Panc1 (cell line): ENCODE results near the gene RANBP3. TPM values are rescaled to one million over a fixed set of nuclear protein-coding genes. Genes with fewer than 3 reads are reported as not detected.

Experiments
- ATAC-seq: fragments of 200-7000 bp; cut with Tn5 transposase; 2 replicates; pipeline ENCODE4 v1.9.1; 2020; ENCODE audit warnings: mild to moderate bottlenecking, moderate library complexity
- BruUV-seq: library from RNA; stranded (reverse); fragments of 400-500 nt; replicated peaks from 2 replicates; lab custom pipeline; 2021; lab: Mats Ljungman, UMichigan
- CTCF ChIA-PET: fragments of 300-600 bp; sonication (Branson Sonifier 250); formaldehyde crosslinking; loops from one replicate; lab custom pipeline; 2022; ENCODE audit warnings: antibody characterized with exemption; lab: Charles Lee
- POLR2A ChIA-PET: fragments of 300-600 bp; sonication (Branson Sonifier 250); formaldehyde crosslinking; loops from one replicate; lab custom pipeline; 2022; ENCODE audit warnings: antibody characterized with exemption; lab: Charles Lee
- DNase-seq: peaks from one replicate; pipeline ENCODE4 v3.0.0-alpha.2; 2010; ENCODE audit warnings: low read depth, low spot score
- H3K27ac ChIP-seq: 2 replicates; pipeline ENCODE4 v1.5.1; 2011; ENCODE audit warnings: mild to moderate bottlenecking, low read length, inconsistent platforms
- H3K27me3 ChIP-seq: fragments of 200-500 bp; sonication (Bioruptor generic); 2 replicates; pipeline ENCODE4 v1.6.0; 2014; ENCODE audit warnings: low read length, inconsistent platforms; ENCODE audit not compliant: control insufficient read depth, insufficient read depth
- H3K36me3 ChIP-seq: fragments of 200-500 bp; sonication (Bioruptor generic); 2 replicates; pipeline ENCODE4 v1.5.1; 2014; ENCODE audit warnings: inconsistent platforms, mild to moderate bottlenecking, low read length, moderate library complexity; ENCODE audit not compliant: control insufficient read depth, insufficient read depth
- H3K4me1 ChIP-seq: 2 replicates; pipeline ENCODE4 v1.5.1; 2011; ENCODE audit warnings: inconsistent platforms, mild to moderate bottlenecking, low read length, moderate library complexity; ENCODE audit not compliant: control insufficient read depth, insufficient read depth
- H3K4me3 ChIP-seq, 2 experiments: 2 replicates each; pipeline ENCODE4 v1.5.1; 2011 to 2012; ENCODE audit warnings: low read depth in 2 of 2, low read length in 2 of 2, mild to moderate bottlenecking in 2 of 2, inconsistent platforms in 1 of 2, moderate library complexity in 1 of 2
- H3K9me3 ChIP-seq: fragments of 200-500 bp; sonication (Bioruptor generic); 2 replicates; pipeline ENCODE4 v1.5.1; 2014; ENCODE audit warnings: low read depth, mild to moderate bottlenecking, inconsistent platforms, low read length, moderate library complexity; ENCODE audit not compliant: control insufficient read depth, insufficient read depth
- CTCF ChIP-seq: fragments of 450-650 bp; IDR thresholded peaks from 2 replicates; pipeline ENCODE4 v1.5.1; 2017; ENCODE audit warnings: mild to moderate bottlenecking
- POLR2AphosphoS5 ChIP-seq: IDR thresholded peaks from 2 replicates; pipeline ENCODE4 v1.6.1; 2012; ENCODE audit warnings: mild to moderate bottlenecking, low read depth, low read length, moderate library complexity
- REST ChIP-seq, 2 experiments: IDR thresholded peaks; 2 replicates each; pipeline ENCODE4 v1.6.1; 2011 to 2012; ENCODE audit warnings: low read depth in 2 of 2, control low read depth in 1 of 2, low read length in 1 of 2, mild to moderate bottlenecking in 1 of 2, moderate library complexity in 1 of 2; ENCODE audit not compliant: insufficient read depth in 1 of 2
- SIN3A ChIP-seq: IDR thresholded peaks from 2 replicates; pipeline ENCODE4 v1.6.1; 2012; ENCODE audit warnings: low read depth, mild to moderate bottlenecking, low read length, moderate library complexity, borderline replicate concordance; ENCODE audit not compliant: insufficient read depth
- TCF7L2 ChIP-seq: IDR thresholded peaks from 2 replicates; pipeline ENCODE4 v1.6.1; 2011; ENCODE audit warnings: mild to moderate bottlenecking, low read depth, low read length, inconsistent platforms
- in situ Hi-C: cut with HindIII; loops from 2 replicates; pipeline ENCODE4 v1.10.0; 2016; ENCODE audit warnings: low sequenced_read_pairs, low pct_unique_long_range_greater_than_20kb
- intact Hi-C: fragments of 100-400 bp; cut with micrococcal nuclease; formaldehyde crosslinking; loops from one replicate; pipeline ENCODE4 v1.10.0; 2022; ENCODE audit not compliant: unreplicated experiment
- total RNA-seq: library from RNA; stranded (reverse); gene quantifications from one replicate; pipeline ENCODE4 v1.2.1, GENCODE V29; 2021; ENCODE audit not compliant: unreplicated experiment

The RANBP3 gene
- total RNA-seq, 1 experiment from 2014 or later = 54.6 TPM

- in situ Hi-C loops = no loop called here
- Histone ChIP-seq H3K27me3 (no peaks in the 10 kb centered on the region), H3K4me1 (no peaks in the 10 kb centered on the region), H3K27ac (no peak overlapping the region), H3K4me3 (no peak overlapping the region), H3K36me3 (no peaks in the 10 kb centered on the region), H3K9me3 (no peaks in the 10 kb centered on the region)
- ATAC-seq (no peak), DNase-seq (no peak)
- POLR2A ChIA-PET = no interaction called here
- TF ChIP-seq SIN3A = no peak
- no peak for TF ChIP-seq REST (IDR thresholded peaks at IDR 0.05; ENCODE audit: insufficient read depth in 1 of 2, low read depth in 2 of 2, low read length in 1 of 2)
- no peak for TF ChIP-seq POLR2AphosphoS5
- TF ChIP-seq TCF7L2 = no peak
- no peak for TF ChIP-seq CTCF
- CTCF ChIA-PET = no interaction called here
- intact Hi-C loops = no loop called here
- no TSS peak for BruUV-seq
These were observed 18.8 kb upstream of the RANBP3 start for GRCh38 chr19:5996623-5997320.

- ChIA-PET CTCF (no interaction called here), POLR2A (no interaction called here)
- Histone ChIP-seq H3K4me3 (no peak overlapping the region), H3K27ac (no peak overlapping the region), H3K36me3 (no peaks in the 10 kb centered on the region), H3K4me1 (no peaks in the 10 kb centered on the region), H3K9me3 (no peaks in the 10 kb centered on the region), H3K27me3 (no peaks in the 10 kb centered on the region)
- ATAC-seq (no peak), DNase-seq (no peak)
- in situ Hi-C loops = no loop called here
- intact Hi-C loops = no loop called here
- TF ChIP-seq POLR2AphosphoS5 = no peak
- TF ChIP-seq CTCF = no peak
- no peak for TF ChIP-seq REST (IDR thresholded peaks at IDR 0.05; ENCODE audit: insufficient read depth in 1 of 2, low read depth in 2 of 2, low read length in 1 of 2)
- TF ChIP-seq TCF7L2 = no peak
- no peak for TF ChIP-seq SIN3A
- BruUV-seq = no TSS peak
These were observed 18.2 kb upstream of the RANBP3 start for GRCh38 chr19:5996102-5996501.
